HG02870 (cell line): ENCODE results near the gene TFPI.

Source experiments
- ATAC-seq: cut with Tn5 transposase; IDR thresholded peaks from one replicate; pipeline ENCODE4 v1.9.1; 2021; ENCODE audit warnings: mild to moderate bottlenecking, moderate library complexity; ENCODE audit not compliant: unreplicated experiment

TFPI gene

DNA sequence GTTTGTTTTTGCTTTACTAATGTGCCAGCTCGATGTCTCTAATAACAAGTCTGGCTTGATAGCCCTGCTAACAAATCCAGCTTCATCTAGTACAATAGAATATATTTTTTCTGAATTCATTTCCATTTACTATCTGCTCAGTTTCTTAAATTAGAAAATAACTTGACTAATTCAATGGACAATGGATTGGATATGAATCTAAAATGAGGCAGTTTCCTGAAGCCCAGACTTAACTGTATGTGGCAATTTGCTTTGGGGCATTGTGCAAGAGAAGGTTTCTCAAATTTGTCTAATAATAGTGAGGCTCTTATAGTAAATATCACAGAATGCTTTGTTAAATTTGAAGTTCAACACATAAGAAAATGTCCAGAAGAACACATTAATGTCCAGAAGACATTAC is 132.0 kb downstream of the TFPI start:
- ATAC-seq = no peak

GRCh38 chr2:187421519-187421918 is 132.7 kb downstream of the TFPI start:
- ATAC-seq = no peak

- no peak for ATAC-seq
Observed at GRCh38 chr2:187419808-187420207, 134.4 kb downstream of the TFPI start.

GRCh38 chr2:187415449-187415848 is 138.8 kb downstream of the TFPI start:
- no peak for ATAC-seq
